A673 (cell line): ENCODE measurements around the gene SRA1. TPM values are rescaled to one million over a fixed set of nuclear protein-coding genes. Genes with fewer than 3 reads are reported as not detected.

Source experiments
- BruUV-seq: library from RNA; stranded (reverse); fragments of 400-500 nt; replicated peaks from 2 replicates; lab custom pipeline; 2021; lab: Mats Ljungman, UMichigan
- CTCF ChIA-PET: fragments of 300-600 bp; sonication (Branson Sonifier 250); formaldehyde crosslinking; loops from one replicate; lab custom pipeline; 2022; ENCODE audit warnings: antibody characterized with exemption; lab: Charles Lee
- POLR2A ChIA-PET: fragments of 300-600 bp; sonication (Branson Sonifier 250); formaldehyde crosslinking; loops from one replicate; lab custom pipeline; 2022; ENCODE audit warnings: antibody characterized with exemption; ENCODE audit not compliant: low non-redundant PET; lab: Charles Lee
- DNase-seq: peaks from one replicate; pipeline ENCODE4 v3.0.0-alpha.2; 2015; ENCODE audit warnings: low spot score
- H3K27ac ChIP-seq: fragments of 200-600 bp; sonication (generic); 2 replicates; pipeline ENCODE4 v1.5.1; 2016; ENCODE audit warnings: mixed run types, low read depth, mild to moderate bottlenecking, mixed read lengths, antibody characterized with exemption, low read length; ENCODE audit not compliant: poor library complexity, severe bottlenecking
- H3K27me3 ChIP-seq: fragments of 200-600 bp; sonication (generic); replicated peaks from 2 replicates; pipeline ENCODE4 v1.6.1; 2017; ENCODE audit warnings: mixed run types, low read depth, mild to moderate bottlenecking, mixed read lengths, antibody characterized with exemption, low read length; ENCODE audit not compliant: insufficient read depth, poor library complexity
- H3K36me3 ChIP-seq: fragments of 200-600 bp; sonication (generic); 2 replicates; pipeline ENCODE4 v1.6.1; 2016; ENCODE audit warnings: mixed run types, mild to moderate bottlenecking, mixed read lengths, antibody characterized with exemption, low read length; ENCODE audit not compliant: insufficient read depth, poor library complexity, severe bottlenecking
- H3K4me1 ChIP-seq: fragments of 200-600 bp; sonication (generic); 2 replicates; pipeline ENCODE4 v1.6.1; 2017; ENCODE audit warnings: mixed run types, mild to moderate bottlenecking, mixed read lengths, antibody characterized with exemption, low read length; ENCODE audit not compliant: insufficient read depth, poor library complexity, severe bottlenecking
- H3K4me3 ChIP-seq: fragments of 200-600 bp; sonication (generic); 2 replicates; pipeline ENCODE4 v1.5.1; 2016; ENCODE audit warnings: low read depth, mixed run types, mild to moderate bottlenecking, mixed read lengths, low read length; ENCODE audit not compliant: poor library complexity, severe bottlenecking
- H3K9me3 ChIP-seq: fragments of 200-600 bp; sonication (generic); 2 replicates; pipeline ENCODE4 v1.6.1; 2016; ENCODE audit warnings: mixed run types, low read depth, mild to moderate bottlenecking, mixed read lengths, antibody characterized with exemption, low read length; ENCODE audit not compliant: poor library complexity, severe bottlenecking
- CTCF ChIP-seq: fragments of 300-800, 200-600 bp; sonication (generic); conservative IDR thresholded peaks from 2 replicates; pipeline ENCODE4 v1.5.1; 2017; ENCODE audit warnings: low read depth, mild to moderate bottlenecking, antibody characterized with exemption, low read length, moderate library complexity, mixed read lengths
- EZH2 ChIP-seq: fragments of 200-600 bp; sonication (generic); IDR thresholded peaks from 2 replicates; pipeline ENCODE4 v1.6.1; 2017; ENCODE audit warnings: borderline replicate concordance, low read depth, mild to moderate bottlenecking, mixed read lengths, antibody characterized with exemption, low read length; ENCODE audit not compliant: poor library complexity, severe bottlenecking
- intact Hi-C: fragments of 100-400 bp; cut with micrococcal nuclease; formaldehyde crosslinking; loops from one replicate; pipeline ENCODE4 v1.10.0; 2022; ENCODE audit not compliant: unreplicated experiment
- total RNA-seq: library from RNA; stranded (reverse); gene quantifications from 2 replicates; pipeline ENCODE4 v1.2.3, GENCODE V29; 2021

The SRA1 gene
- total RNA-seq, 1 experiment from 2014 or later, result 55.1 TPM

- CTCF ChIA-PET, result no interaction called here
- BruUV-seq, result no TSS peak
- peaks cover 41% of the 10 kb centered on the region for H3K36me3 ChIP-seq
- TF ChIP-seq EZH2, result no peak
- TF ChIP-seq CTCF, result no peak
- H3K9me3 ChIP-seq, result no peaks in the 10 kb centered on the region
- peaks cover 10% of the 10 kb centered on the region for H3K4me1 ChIP-seq
- H3K4me3 ChIP-seq, result no peak overlapping the region
- intact Hi-C loops, result no loop called here
- POLR2A ChIA-PET, result no interaction called here
- H3K27ac ChIP-seq, result no peak overlapping the region
- no peak for DNase-seq
- H3K27me3 ChIP-seq, result no peaks in the 10 kb centered on the region
Observed at GRCh38 chr5:140542972-140543371, 14.3 kb downstream of the SRA1 start.

GRCh38 chr5:140540227-140540626 is 17.0 kb downstream of the SRA1 start:
- CTCF ChIA-PET, result no interaction called here
- no TSS peak for BruUV-seq
- intact Hi-C loops, result no loop called here

GRCh38 chr5:140524003-140524402 is 33.3 kb downstream of the SRA1 start:
- H3K36me3 ChIP-seq, result peaks cover 55% of the 10 kb centered on the region
- H3K4me1 ChIP-seq, result no peaks in the 10 kb centered on the region
- H3K9me3 ChIP-seq, result no peaks in the 10 kb centered on the region
- POLR2A ChIA-PET, result no interaction called here
- no peak for DNase-seq
- CTCF ChIA-PET, result no interaction called here
- H3K27me3 ChIP-seq, result no peaks in the 10 kb centered on the region
- no peak overlapping the region for H3K27ac ChIP-seq
- no peak overlapping the region for H3K4me3 ChIP-seq
- intact Hi-C loops, result no loop called here
- TF ChIP-seq CTCF, result no peak
- no peak for TF ChIP-seq EZH2
- BruUV-seq, result no TSS peak

More at GRCh38 chr5:140540227-140540626, 17.0 kb downstream of the SRA1 start:
- POLR2A ChIA-PET, result no interaction called here
- Histone ChIP-seq H3K4me1 (no peaks in the 10 kb centered on the region), H3K27me3 (no peaks in the 10 kb centered on the region), H3K9me3 (no peaks in the 10 kb centered on the region), H3K36me3 (peaks cover 66% of the 10 kb centered on the region), H3K27ac (no peak overlapping the region), H3K4me3 (no peak overlapping the region)
- no peak for DNase-seq
- no peak for TF ChIP-seq EZH2
- TF ChIP-seq CTCF, result no peak
